NCI-H345 treated with DMSO at 0.1 percent for 48 hours (cell line): ENCODE measurements around the gene CT45A2.
"Not testable (repeated sequence)": the region's sequence is repeated elsewhere in the genome, so short reads cannot be mapped to it uniquely, and the experiment has no call there.

ENCODE experiments used
- DNase-seq: peaks from one replicate; lab custom pipeline; 2025; ENCODE audit not compliant: unreplicated experiment; lab: John Stamatoyannopoulos, UW

CT45A2 gene, protein sequence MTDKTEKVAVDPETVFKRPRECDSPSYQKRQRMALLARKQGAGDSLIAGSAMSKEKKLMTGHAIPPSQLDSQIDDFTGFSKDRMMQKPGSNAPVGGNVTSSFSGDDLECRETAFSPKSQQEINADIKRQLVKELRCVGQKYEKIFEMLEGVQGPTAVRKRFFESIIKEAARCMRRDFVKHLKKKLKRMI

DNA sequence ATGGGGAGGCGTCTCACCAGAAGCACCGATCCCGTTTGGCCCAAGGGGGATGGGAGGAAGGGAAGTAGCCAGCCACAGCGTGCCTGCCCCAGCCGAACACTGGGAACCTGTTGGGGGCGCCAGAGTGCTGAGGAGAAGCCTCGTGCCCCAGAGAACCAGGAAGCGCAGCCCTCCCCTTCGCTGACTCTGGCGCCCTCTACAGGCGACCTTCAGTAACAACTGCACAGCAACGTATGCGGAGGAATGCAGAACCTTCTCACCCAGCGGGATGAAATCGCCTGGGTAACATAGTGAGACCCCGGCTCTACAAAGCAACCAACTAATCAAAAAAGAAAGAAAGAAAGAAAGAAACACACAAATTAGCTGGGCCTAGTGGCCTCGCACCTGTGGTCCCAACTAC is at the start of gene CT45A2:
Gene CT45A2, minus strand, starts transcription at position 101 of the 400 bp plus-strand sequence. CDS start 3,747 bp downstream, outside the sequence.
- not testable (repeated sequence) for DNase-seq

DNA sequence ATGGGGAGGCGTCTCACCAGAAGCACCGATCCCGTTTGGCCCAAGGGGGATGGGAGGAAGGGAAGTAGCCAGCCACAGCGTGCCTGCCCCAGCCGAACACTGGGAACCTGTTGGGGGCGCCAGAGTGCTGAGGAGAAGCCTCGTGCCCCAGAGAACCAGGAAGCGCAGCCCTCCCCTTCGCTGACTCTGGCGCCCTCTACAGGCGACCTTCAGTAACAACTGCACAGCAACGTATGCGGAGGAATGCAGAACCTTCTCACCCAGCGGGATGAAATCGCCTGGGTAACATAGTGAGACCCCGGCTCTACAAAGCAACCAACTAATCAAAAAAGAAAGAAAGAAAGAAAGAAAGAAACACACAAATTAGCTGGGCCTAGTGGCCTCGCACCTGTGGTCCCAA is 34.6 kb upstream of the CT45A2 start, which contains the start of gene CT45A8:
Gene CT45A8, minus strand, starts transcription at position 101 of the 400 bp plus-strand sequence. CDS start 3,755 bp downstream, outside the sequence.
- DNase-seq, result not testable (repeated sequence)

DNA sequence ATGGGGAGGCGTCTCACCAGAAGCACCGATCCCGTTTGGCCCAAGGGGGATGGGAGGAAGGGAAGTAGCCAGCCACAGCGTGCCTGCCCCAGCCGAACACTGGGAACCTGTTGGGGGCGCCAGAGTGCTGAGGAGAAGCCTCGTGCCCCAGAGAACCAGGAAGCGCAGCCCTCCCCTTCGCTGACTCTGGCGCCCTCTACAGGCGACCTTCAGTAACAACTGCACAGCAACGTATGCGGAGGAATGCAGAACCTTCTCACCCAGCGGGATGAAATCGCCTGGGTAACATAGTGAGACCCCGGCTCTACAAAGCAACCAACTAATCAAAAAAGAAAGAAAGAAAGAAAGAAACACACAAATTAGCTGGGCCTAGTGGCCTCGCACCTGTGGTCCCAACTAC is 17.4 kb upstream of the CT45A2 start, which contains the start of gene CT45A7:
Gene CT45A7, minus strand, starts transcription at position 101 of the 400 bp plus-strand sequence. CDS start 3,747 bp downstream, outside the sequence.
- not testable (repeated sequence) for DNase-seq

DNA sequence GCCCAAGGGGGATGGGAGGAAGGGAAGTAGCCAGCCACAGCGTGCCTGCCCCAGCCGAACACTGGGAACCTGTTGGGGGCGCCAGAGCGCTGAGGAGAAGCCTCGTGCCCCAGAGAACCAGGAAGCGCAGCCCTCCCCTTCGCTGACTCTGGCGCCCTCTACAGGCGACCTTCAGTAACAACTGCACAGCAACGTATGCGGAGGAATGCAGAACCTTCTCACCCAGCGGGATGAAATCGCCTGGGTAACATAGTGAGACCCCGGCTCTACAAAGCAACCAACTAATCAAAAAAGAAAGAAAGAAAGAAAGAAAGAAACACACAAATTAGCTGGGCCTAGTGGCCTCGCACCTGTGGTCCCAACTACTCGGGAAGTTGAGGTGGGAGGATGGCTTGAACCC is 17.1 kb downstream of the CT45A2 start, which contains the start of gene CT45A6:
Gene CT45A6, minus strand, starts transcription at position 101 of the 400 bp plus-strand sequence. CDS start 3,794 bp downstream, outside the sequence.
- not testable (repeated sequence) for DNase-seq

DNA sequence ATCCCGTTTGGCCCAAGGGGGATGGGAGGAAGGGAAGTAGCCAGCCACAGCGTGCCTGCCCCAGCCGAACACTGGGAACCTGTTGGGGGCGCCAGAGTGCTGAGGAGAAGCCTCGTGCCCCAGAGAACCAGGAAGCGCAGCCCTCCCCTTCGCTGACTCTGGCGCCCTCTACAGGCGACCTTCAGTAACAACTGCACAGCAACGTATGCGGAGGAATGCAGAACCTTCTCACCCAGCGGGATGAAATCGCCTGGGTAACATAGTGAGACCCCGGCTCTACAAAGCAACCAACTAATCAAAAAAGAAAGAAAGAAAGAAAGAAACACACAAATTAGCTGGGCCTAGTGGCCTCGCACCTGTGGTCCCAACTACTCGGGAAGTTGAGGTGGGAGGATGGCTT is 34.4 kb downstream of the CT45A2 start, which contains the start of gene CT45A5:
Gene CT45A5, minus strand, starts transcription at position 101 of the 400 bp plus-strand sequence. CDS start 3,774 bp downstream, outside the sequence.
- DNase-seq, result not testable (repeated sequence)

DNA sequence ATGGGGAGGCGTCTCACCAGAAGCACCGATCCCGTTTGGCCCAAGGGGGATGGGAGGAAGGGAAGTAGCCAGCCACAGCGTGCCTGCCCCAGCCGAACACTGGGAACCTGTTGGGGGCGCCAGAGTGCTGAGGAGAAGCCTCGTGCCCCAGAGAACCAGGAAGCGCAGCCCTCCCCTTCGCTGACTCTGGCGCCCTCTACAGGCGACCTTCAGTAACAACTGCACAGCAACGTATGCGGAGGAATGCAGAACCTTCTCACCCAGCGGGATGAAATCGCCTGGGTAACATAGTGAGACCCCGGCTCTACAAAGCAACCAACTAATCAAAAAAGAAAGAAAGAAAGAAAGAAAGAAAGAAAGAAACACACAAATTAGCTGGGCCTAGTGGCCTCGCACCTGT is 51.7 kb downstream of the CT45A2 start, which contains the start of gene CT45A3:
Gene CT45A3, minus strand, starts transcription at position 101 of the 400 bp plus-strand sequence. CDS start 3,747 bp downstream, outside the sequence.
- DNase-seq, result not testable (repeated sequence)
